ENCODE data around the gene DCAF10. TPM values are rescaled to one million over a fixed set of nuclear protein-coding genes. Genes with fewer than 3 reads are reported as not detected.

DCAF10 gene
- total and polyA plus RNA-seq, 2 of the 8 experiments (the other 6 are each of a cell fraction or from before 2014, with no cell fraction given) = 7.1 to 15.0 TPM

DNA sequence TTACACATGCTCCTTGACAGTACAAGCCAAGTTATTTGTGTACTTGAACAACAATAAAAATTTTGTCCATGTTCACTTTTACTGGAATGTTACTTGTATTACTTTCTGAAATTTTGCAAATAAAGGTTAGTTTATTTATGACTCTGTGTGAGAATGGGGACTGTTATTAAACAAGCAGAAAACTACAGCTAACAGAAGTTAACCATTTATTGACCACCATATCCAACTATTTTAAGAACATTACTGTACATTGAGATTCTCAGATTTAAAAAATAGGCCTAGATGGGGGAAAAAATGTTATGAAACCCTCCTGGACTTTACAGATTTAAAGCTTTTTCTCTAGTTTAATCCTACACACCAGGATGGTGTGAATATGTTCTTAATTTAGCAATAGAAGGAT is 101.5 kb downstream of the DCAF10 start:
- peaks cover 0 to 2% of the 10 kb centered on the region in 2 experiments for H4K20me1 ChIP-seq (replicated peaks in 1 of 2; ENCODE audit: control insufficient read depth in 1 of 2, insufficient read depth in 2 of 2, low read length in 2 of 2)
- H3K79me1 ChIP-seq (ENCODE audit: low read depth, low read length) = peaks cover 3% of the 10 kb centered on the region; the same call in 1 of the 2 replicates
- no peak for DNase-seq (ENCODE audit: low read depth in 1 of 2, low spot score in 2 of 2)
- H3K14ac ChIP-seq (ENCODE audit: insufficient read length) = no peak overlapping the region
- H2BK5ac ChIP-seq (ENCODE audit: low read depth, low read length) = no peak overlapping the region
- 0 out of 4 replicates have a peak, but pooled peaks cover 0 to 6% of the 10 kb centered on the region in 2 experiments for H3K79me2 ChIP-seq (ENCODE audit: control insufficient read depth in 1 of 2, insufficient read depth in 2 of 2, low read length in 2 of 2)
- H2BK20ac ChIP-seq (ENCODE audit: low read length) = no peak overlapping the region
- no peak for TF ChIP-seq BRCA1 (IDR thresholded peaks at IDR 0.05; ENCODE audit: low read depth, low read length)
- TF ChIP-seq, protein P1, sequence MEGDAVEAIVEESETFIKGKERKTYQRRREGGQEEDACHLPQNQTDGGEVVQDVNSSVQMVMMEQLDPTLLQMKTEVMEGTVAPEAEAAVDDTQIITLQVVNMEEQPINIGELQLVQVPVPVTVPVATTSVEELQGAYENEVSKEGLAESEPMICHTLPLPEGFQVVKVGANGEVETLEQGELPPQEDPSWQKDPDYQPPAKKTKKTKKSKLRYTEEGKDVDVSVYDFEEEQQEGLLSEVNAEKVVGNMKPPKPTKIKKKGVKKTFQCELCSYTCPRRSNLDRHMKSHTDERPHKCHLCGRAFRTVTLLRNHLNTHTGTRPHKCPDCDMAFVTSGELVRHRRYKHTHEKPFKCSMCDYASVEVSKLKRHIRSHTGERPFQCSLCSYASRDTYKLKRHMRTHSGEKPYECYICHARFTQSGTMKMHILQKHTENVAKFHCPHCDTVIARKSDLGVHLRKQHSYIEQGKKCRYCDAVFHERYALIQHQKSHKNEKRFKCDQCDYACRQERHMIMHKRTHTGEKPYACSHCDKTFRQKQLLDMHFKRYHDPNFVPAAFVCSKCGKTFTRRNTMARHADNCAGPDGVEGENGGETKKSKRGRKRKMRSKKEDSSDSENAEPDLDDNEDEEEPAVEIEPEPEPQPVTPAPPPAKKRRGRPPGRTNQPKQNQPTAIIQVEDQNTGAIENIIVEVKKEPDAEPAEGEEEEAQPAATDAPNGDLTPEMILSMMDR (IDR thresholded peaks at IDR 0.05; ENCODE audit: control extremely low read depth in 1 of 3, insufficient read depth in 1 of 3, low read depth in 1 of 3, low read length in 3 of 3) = no peak
- H3K4me2 ChIP-seq (ENCODE audit: insufficient read depth in 1 of 2, low read depth in 2 of 2, low read length in 2 of 2) = no peak overlapping the region; a peak in 1 of 4 replicates
- H2BK12ac ChIP-seq (ENCODE audit: low read depth, low read length) = no peak overlapping the region
- no peak overlapping the region for H2AFZ ChIP-seq (ENCODE audit: low read length)
- POLR2A ChIA-PET (ENCODE audit: partially characterized antibody) = no interaction called here
- no peak overlapping the region for H2BK15ac ChIP-seq (ENCODE audit: low read length)
- H3K4ac ChIP-seq (replicated peaks; ENCODE audit: insufficient read length, low read depth, low read length) = no peak overlapping the region
- no peak overlapping the region for H3K56ac ChIP-seq (replicated peaks; ENCODE audit: insufficient read length, low read depth, low read length)
- H3K18ac ChIP-seq (ENCODE audit: extremely low read depth, low read length) = no peak overlapping the region
- peak overlapping the region in 1 of 4 experiments; percentile 74; a peak in 1 of 8 replicates for H3K4me3 ChIP-seq (ENCODE audit: extremely low read depth in 1 of 4, insufficient read depth in 2 of 4, low read depth in 3 of 4, low read length in 4 of 4)
- H2AK5ac ChIP-seq (ENCODE audit: low read depth, low read length) = no peak overlapping the region
- FAIRE-seq = no peak
- H4K5ac ChIP-seq (ENCODE audit: insufficient read length, low read depth, low read length) = no peak overlapping the region
- peaks cover 0 to 8% (median 6%) of the 10 kb centered on the region in 4 experiments; a peak in 3 of 7 replicates for H3K4me1 ChIP-seq (replicated peaks in 1 of 4; ENCODE audit: control insufficient read depth in 3 of 4, insufficient read depth in 4 of 4, low read length in 3 of 4)
- H3K23ac ChIP-seq (ENCODE audit: insufficient read length) = no peak overlapping the region
- no peak overlapping the region for H2BK120ac ChIP-seq (replicated peaks; ENCODE audit: low read depth, low read length)
- no peak overlapping the region for H4K91ac ChIP-seq (replicated peaks; ENCODE audit: insufficient read length, low read length)
- H3K27me3 ChIP-seq (replicated peaks in 1 of 4; ENCODE audit: control insufficient read depth in 3 of 4, extremely low read depth in 1 of 4, insufficient read depth in 3 of 4, low read length in 3 of 4) = peaks cover 0 to 3% (median 0%) of the 10 kb centered on the region in 4 experiments; a peak in 3 of 7 replicates
- H3K36me3 ChIP-seq (ENCODE audit: control insufficient read depth in 2 of 4, insufficient read depth in 4 of 4, low read length in 3 of 4) = peaks cover 0 to 14% (median 9%) of the 10 kb centered on the region in 4 experiments; a peak in 7 of 8 replicates
- peaks cover 6% of the 10 kb centered on the region for H3K23me2 ChIP-seq (ENCODE audit: low read depth, low read length)
- H3K9ac ChIP-seq (replicated peaks in 1 of 4; ENCODE audit: extremely low read depth in 1 of 4, low read depth in 3 of 4, low read length in 3 of 4) = no peak overlapping the region
- CTCF ChIA-PET (ENCODE audit: partially characterized antibody) = interaction anchor here (1.7 to 2.0 kb wide), 2 partner anchors 12 to 459 kb away, joined by 5 to 9 read pairs; no protein-coding TSS in a partner anchor
- H3K27ac ChIP-seq (ENCODE audit: low read depth, low read length) = no peak overlapping the region
- H3K9me3 ChIP-seq (ENCODE audit: insufficient read depth in 2 of 2, low read depth in 1 of 2, low read length in 1 of 2) = no peaks in the 10 kb centered on the region
- H4K8ac ChIP-seq (ENCODE audit: extremely low read depth, insufficient read depth, low read length) = no peak overlapping the region

Data from H1 (cell line).